HL-60 (cell line): ENCODE results near the gene TMEM44.

ENCODE experiments used
- DNase-seq, 2 experiments: peaks; one replicate each; pipeline ENCODE4 v3.0.0-alpha.2; 2010 to 2020; ENCODE audit warnings: low read depth in 1 of 2, low spot score in 1 of 2
- H3K27ac ChIP-seq: fragments of 250-450 bp; sonication (Bioruptor Pico); replicated peaks from 2 replicates; pipeline ENCODE4 v1.5.1; 2020; ENCODE audit warnings: mild to moderate bottlenecking, moderate library complexity
- H3K27me3 ChIP-seq: fragments of 250-450 bp; sonication (Bioruptor Pico); 2 replicates; pipeline ENCODE4 v1.5.1; 2021; ENCODE audit warnings: mild to moderate bottlenecking, moderate library complexity; ENCODE audit not compliant: insufficient read depth, poor library complexity, severe bottlenecking
- H3K4me3 ChIP-seq: replicated peaks from 2 replicates; pipeline ENCODE4 v1.5.1; 2011; ENCODE audit warnings: mild to moderate bottlenecking, control low read depth, low read length; ENCODE audit not compliant: insufficient read depth
- GABPA ChIP-seq: IDR thresholded peaks from 2 replicates; pipeline ENCODE4 v1.6.1; 2012; ENCODE audit warnings: low read depth
- POLR2AphosphoS5 ChIP-seq: IDR thresholded peaks from 2 replicates; pipeline ENCODE4 v1.6.1; 2012; ENCODE audit warnings: low read depth
- REST ChIP-seq: IDR thresholded peaks from 2 replicates; pipeline ENCODE4 v1.6.1; 2012; ENCODE audit warnings: low read depth; ENCODE audit not compliant: insufficient replicate concordance
- SPI1 ChIP-seq: IDR thresholded peaks from 2 replicates; pipeline ENCODE4 v1.6.1; 2012; ENCODE audit warnings: low read depth, mild to moderate bottlenecking, borderline replicate concordance
- TF ChIP-seq, protein P1 (sequence below): IDR thresholded peaks from one replicate; pipeline ENCODE4 v1.5.1; 2011; ENCODE audit warnings: low read length, control low read depth, inconsistent platforms; ENCODE audit not compliant: insufficient read depth

The TMEM44 gene

DNA sequence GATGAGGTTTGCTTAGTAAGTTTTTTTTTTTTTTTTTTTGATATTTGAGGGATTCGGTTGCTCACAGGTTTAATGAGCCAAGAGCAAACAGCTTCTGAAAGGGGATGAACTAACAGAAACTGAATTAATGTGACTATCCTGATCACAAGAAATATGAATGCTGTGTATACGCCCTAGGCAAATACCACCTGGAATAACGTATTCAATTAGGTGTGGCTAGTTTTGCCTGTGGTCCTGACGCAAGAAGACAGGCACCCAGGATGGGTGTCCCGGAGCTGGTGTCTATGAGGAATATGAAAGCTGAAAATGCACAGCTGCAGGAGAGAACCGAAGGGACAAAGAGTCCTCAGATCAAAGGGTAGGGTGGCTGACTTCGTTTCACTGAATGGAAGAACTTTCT lies 24.2 kb upstream of the TMEM44 start:
- no peak overlapping the region for H3K4me3 ChIP-seq
- H3K27me3 ChIP-seq, result no peaks in the 10 kb centered on the region
- TF ChIP-seq POLR2AphosphoS5 (no peak), REST (no peak), GABPA (no peak), SPI1 (no peak)
- TF ChIP-seq, protein P1, sequence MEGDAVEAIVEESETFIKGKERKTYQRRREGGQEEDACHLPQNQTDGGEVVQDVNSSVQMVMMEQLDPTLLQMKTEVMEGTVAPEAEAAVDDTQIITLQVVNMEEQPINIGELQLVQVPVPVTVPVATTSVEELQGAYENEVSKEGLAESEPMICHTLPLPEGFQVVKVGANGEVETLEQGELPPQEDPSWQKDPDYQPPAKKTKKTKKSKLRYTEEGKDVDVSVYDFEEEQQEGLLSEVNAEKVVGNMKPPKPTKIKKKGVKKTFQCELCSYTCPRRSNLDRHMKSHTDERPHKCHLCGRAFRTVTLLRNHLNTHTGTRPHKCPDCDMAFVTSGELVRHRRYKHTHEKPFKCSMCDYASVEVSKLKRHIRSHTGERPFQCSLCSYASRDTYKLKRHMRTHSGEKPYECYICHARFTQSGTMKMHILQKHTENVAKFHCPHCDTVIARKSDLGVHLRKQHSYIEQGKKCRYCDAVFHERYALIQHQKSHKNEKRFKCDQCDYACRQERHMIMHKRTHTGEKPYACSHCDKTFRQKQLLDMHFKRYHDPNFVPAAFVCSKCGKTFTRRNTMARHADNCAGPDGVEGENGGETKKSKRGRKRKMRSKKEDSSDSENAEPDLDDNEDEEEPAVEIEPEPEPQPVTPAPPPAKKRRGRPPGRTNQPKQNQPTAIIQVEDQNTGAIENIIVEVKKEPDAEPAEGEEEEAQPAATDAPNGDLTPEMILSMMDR, result no peak

GRCh38 chr3:194654443-194654842 lies 21.2 kb upstream of the TMEM44 start:
- Histone ChIP-seq H3K27ac (no peak overlapping the region), H3K4me3 (no peak overlapping the region), H3K27me3 (no peaks in the 10 kb centered on the region)
- no peak for TF ChIP-seq GABPA
- TF ChIP-seq, protein P1, result no peak
- TF ChIP-seq SPI1, result no peak
- TF ChIP-seq POLR2AphosphoS5, result no peak
- no peak for TF ChIP-seq REST
- DNase-seq, result no peak

More for the DNA sequence above, 24.2 kb upstream of the TMEM44 start:
- no peak overlapping the region for H3K27ac ChIP-seq
- DNase-seq, result no peak

DNA sequence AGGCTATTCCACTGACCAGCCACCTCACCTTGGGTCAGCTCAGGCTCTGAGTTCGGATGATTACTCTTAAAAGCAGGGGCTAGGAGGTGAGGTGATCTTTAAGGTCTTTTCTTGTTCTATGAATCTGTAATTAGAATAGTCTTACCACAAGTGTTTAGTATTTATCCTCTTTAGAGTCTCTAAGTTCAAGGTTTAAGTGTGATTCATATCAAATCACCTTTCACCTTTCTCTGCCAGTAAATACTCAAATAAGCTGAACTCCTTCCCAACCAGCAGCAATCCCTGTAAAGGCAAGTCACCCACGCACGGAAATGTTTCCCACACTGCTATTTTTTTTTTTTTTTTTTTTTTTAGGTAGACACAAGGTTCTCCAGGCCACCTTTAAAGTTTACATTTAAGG lies 14.5 kb upstream of the TMEM44 start:
- TF ChIP-seq, protein P1, result no peak
- TF ChIP-seq POLR2AphosphoS5, result no peak
- TF ChIP-seq REST, result no peak
- no peak for TF ChIP-seq SPI1
- no peak for TF ChIP-seq GABPA
- Histone ChIP-seq H3K27ac (no peak overlapping the region), H3K4me3 (no peak overlapping the region), H3K27me3 (no peaks in the 10 kb centered on the region)
- DNase-seq, result no peak
